ENCODE measurements around the gene MARCHF7. TPM values are rescaled to one million over a fixed set of nuclear protein-coding genes. Genes with fewer than 3 reads are reported as not detected.

The MARCHF7 gene
- polyA plus RNA-seq, 1 donor from 2014 or later = 141 TPM

GRCh38 chr2:159762075-159762474 lies 49.8 kb downstream of the MARCHF7 start:
- Mint-ChIP-seq H3K27ac (no peak overlapping the region), H3K9me3 (peaks cover 0 to 2% (median 0%) of the 10 kb centered on the region in 3 donors), H3K4me1 (peaks cover 0 to 1% (median 0%) of the 10 kb centered on the region in 3 donors), H3K27me3 (no peaks in the 10 kb centered on the region), H3K36me3 (peaks cover 8% of the 10 kb centered on the region), H3K4me3 (no peak overlapping the region)

Other genes starting within 250 kb of the MARCHF7 start
- gene BAZ2B, start 96.0 kb upstream of the MARCHF7 start, polyA plus RNA-seq = 17.3 TPM
- gene CD302, start 85.7 kb downstream of the MARCHF7 start, polyA plus RNA-seq = 0.11 TPM
- gene LY75, start 192.2 kb downstream of the MARCHF7 start, polyA plus RNA-seq = 28.1 TPM